Activated CD8-positive, alpha-beta T cell treated with anti-CD3 and anti-CD28 coated beads for 36 hours (primary cell): ENCODE results near the gene CYREN. TPM values are rescaled to one million over a fixed set of nuclear protein-coding genes. Genes with fewer than 3 reads are reported as not detected.

Experiments used
- ATAC-seq: fragments of 200-7000 bp; cut with Tn5 transposase; one replicate; pipeline ENCODE4 v1.10.0; 2021; ENCODE audit warnings: mild to moderate bottlenecking, moderate library complexity
- CTCF ChIA-PET: fragments of 350-600 bp; sonication (Branson Sonifier 250); formaldehyde crosslinking; loops from one replicate; lab custom pipeline; 2021; ENCODE audit warnings: antibody characterized with exemption; lab: Charles Lee
- POLR2A ChIA-PET: fragments of 350-600 bp; sonication (Branson Sonifier 250); formaldehyde crosslinking; loops from one replicate; lab custom pipeline; 2021; ENCODE audit warnings: antibody characterized with exemption; lab: Charles Lee
- DNase-seq: peaks from one replicate; pipeline ENCODE4 v3.0.0-alpha.2; 2020
- H3K27ac Mint-ChIP-seq: one replicate; pipeline ENCODE4 v1.8.0; 2021; ENCODE audit warnings: mild to moderate bottlenecking, mixed read lengths
- H3K27me3 Mint-ChIP-seq: one replicate; pipeline ENCODE4 v1.8.0; 2021; ENCODE audit warnings: mixed read lengths
- H3K36me3 Mint-ChIP-seq: one replicate; pipeline ENCODE4 v1.8.0; 2021; ENCODE audit warnings: low read depth, mixed read lengths
- H3K4me1 Mint-ChIP-seq: one replicate; pipeline ENCODE4 v1.8.0; 2021; ENCODE audit warnings: low read depth, mixed read lengths
- H3K4me3 Mint-ChIP-seq: one replicate; pipeline ENCODE4 v1.8.0; 2021; ENCODE audit warnings: mild to moderate bottlenecking, moderate library complexity, mixed read lengths
- H3K9me3 Mint-ChIP-seq: one replicate; pipeline ENCODE4 v1.8.0; 2021; ENCODE audit warnings: mixed read lengths
- intact Hi-C: fragments of 100-400 bp; cut with micrococcal nuclease; formaldehyde crosslinking; loops from one replicate; pipeline ENCODE4 v1.10.0; 2022
- total RNA-seq, 2 experiments: library from RNA; stranded (reverse); gene quantifications; one replicate each; pipeline ENCODE4 v1.2.3, GENCODE V29; 2021
- TF ChIP-seq, protein P1 (sequence below): fragments of 200-600 bp; IDR thresholded peaks from one replicate; pipeline ENCODE4 v1.8.0; 2022; ENCODE audit warnings: antibody characterized with exemption, mild to moderate bottlenecking

The CYREN gene
- total RNA-seq, 2 experiments from 2014 or later: 32.5 to 35.4 TPM

- POLR2A ChIA-PET: interaction anchor here (1.2 to 3.4 kb wide), 2 partner anchors 39 to 48 kb away, joined by 4 to 17 read pairs; partner anchors contain the start of gene CYREN
- H3K4me1 Mint-ChIP-seq: peaks cover 35% of the 10 kb centered on the region
Measured at GRCh38 chr7:135209225-135209834, 38.8 kb upstream of the CYREN start.

GRCh38 chr7:135208102-135208793 lies 37.7 kb upstream of the CYREN start:
- Mint-ChIP-seq H3K4me3 (no peak overlapping the region), H3K9me3 (no peaks in the 10 kb centered on the region), H3K4me1 (peaks cover 45% of the 10 kb centered on the region), H3K36me3 (peaks cover 27% of the 10 kb centered on the region), H3K27ac (peak overlapping the region; percentile 36), H3K27me3 (no peaks in the 10 kb centered on the region)
- ATAC-seq (no peak), DNase-seq (no peak)
- intact Hi-C loops: no loop called here
- TF ChIP-seq, protein P1, sequence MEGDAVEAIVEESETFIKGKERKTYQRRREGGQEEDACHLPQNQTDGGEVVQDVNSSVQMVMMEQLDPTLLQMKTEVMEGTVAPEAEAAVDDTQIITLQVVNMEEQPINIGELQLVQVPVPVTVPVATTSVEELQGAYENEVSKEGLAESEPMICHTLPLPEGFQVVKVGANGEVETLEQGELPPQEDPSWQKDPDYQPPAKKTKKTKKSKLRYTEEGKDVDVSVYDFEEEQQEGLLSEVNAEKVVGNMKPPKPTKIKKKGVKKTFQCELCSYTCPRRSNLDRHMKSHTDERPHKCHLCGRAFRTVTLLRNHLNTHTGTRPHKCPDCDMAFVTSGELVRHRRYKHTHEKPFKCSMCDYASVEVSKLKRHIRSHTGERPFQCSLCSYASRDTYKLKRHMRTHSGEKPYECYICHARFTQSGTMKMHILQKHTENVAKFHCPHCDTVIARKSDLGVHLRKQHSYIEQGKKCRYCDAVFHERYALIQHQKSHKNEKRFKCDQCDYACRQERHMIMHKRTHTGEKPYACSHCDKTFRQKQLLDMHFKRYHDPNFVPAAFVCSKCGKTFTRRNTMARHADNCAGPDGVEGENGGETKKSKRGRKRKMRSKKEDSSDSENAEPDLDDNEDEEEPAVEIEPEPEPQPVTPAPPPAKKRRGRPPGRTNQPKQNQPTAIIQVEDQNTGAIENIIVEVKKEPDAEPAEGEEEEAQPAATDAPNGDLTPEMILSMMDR: no peak
- ChIA-PET POLR2A (no interaction called here), CTCF (interaction anchor here (0.7 to 1.1 kb wide), 2 partner anchors 66 to 222 kb away, joined by 3 to 4 read pairs; partner anchors contain the start of gene AGBL3)

More at GRCh38 chr7:135209225-135209834, 38.8 kb upstream of the CYREN start:
- Mint-ChIP-seq H3K9me3 (no peaks in the 10 kb centered on the region), H3K27ac (no peak overlapping the region), H3K36me3 (peaks cover 17% of the 10 kb centered on the region), H3K4me3 (no peak overlapping the region), H3K27me3 (no peaks in the 10 kb centered on the region)
- intact Hi-C loops: no loop called here
- CTCF ChIA-PET: interaction anchor here (0.7 to 0.8 kb wide), 2 partner anchors 40 to 65 kb away, joined by 3 to 4 read pairs; no protein-coding TSS in a partner anchor
- ATAC-seq: no peak
- TF ChIP-seq, protein P1: no peak
- no peak for DNase-seq

DNA sequence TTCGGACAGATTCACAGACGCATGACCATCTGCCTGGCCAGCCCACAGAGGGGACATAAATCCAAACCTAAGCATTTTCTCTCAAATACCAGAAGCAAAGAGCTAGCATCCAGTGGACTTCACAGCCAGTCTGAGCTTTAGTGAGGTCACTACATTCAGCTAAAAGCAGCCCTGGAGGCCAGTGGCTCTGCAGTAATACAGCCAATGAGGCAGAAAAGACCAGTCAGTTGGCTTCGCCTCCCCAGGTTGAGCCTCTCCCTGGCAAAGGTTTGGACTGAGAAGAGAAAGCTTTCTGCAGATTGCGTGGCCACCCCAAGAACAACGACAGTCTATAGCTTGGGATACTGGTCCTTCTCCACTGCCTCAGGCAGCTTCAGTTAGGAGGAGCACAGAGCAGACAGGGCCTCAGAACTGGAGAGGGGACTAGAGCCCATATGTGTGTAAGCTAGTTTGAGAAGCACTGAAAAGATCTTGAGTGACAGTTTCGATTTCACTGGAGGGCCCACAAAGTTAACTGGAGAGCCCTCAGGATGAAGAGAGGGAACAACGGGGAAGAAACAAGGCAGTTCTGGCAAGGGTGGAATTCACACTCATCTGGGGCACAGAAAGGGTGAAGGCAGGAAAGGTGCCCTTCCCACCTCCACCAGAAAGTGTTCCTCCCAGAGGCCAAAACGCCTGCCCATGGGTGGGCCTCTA lies 37.0 kb upstream of the CYREN start:
- no peak for ATAC-seq
- intact Hi-C loops: no loop called here
- TF ChIP-seq, protein P1: no peak
- H3K27ac Mint-ChIP-seq: no peak overlapping the region
- H3K4me3 Mint-ChIP-seq: no peak overlapping the region
- no peaks in the 10 kb centered on the region for H3K27me3 Mint-ChIP-seq
- POLR2A ChIA-PET: interaction anchor here (0.9 kb wide), 1 partner anchor 22 kb away, joined by 3 read pairs; no protein-coding TSS in a partner anchor
- CTCF ChIA-PET: interaction anchor here (0.7 to 1.1 kb wide), 2 partner anchors 67 to 222 kb away, joined by 3 to 4 read pairs; partner anchors contain the start of gene AGBL3
- H3K4me1 Mint-ChIP-seq: peaks cover 51% of the 10 kb centered on the region
- DNase-seq: no peak
- no peaks in the 10 kb centered on the region for H3K9me3 Mint-ChIP-seq
- H3K36me3 Mint-ChIP-seq: peaks cover 33% of the 10 kb centered on the region

DNA sequence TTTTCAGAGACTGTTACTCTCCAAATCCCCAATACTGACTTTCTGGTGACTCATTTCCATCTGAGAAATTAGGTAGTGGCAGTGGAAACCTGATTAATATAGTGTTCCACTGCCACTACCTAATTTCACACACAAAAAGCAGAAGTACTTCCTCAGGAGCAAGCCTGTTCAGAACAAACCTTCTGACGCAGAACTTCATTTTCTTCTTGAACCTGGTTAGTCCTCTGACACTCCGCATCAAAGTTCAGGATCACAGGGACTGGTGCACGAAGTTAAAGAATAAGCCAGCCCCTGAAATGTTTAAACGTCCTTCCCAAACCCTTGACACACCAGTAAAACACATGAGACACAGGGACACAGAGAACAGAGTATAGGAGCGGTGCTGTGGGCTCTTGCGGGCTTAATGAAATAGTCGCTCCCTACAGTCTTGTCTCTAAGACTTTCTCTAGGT lies 36.5 kb upstream of the CYREN start:
- Mint-ChIP-seq H3K4me3 (no peak overlapping the region), H3K9me3 (no peaks in the 10 kb centered on the region), H3K36me3 (peaks cover 38% of the 10 kb centered on the region), H3K4me1 (peaks cover 56% of the 10 kb centered on the region), H3K27ac (no peak overlapping the region), H3K27me3 (no peaks in the 10 kb centered on the region)
- DNase-seq (no peak), ATAC-seq (no peak)
- intact Hi-C loops: no loop called here
- ChIA-PET POLR2A (interaction anchor here (0.9 kb wide), 1 partner anchor 21 kb away, joined by 3 read pairs; no protein-coding TSS in a partner anchor), CTCF (no interaction called here)
- TF ChIP-seq, protein P1: no peak
